Cardiac muscle cell (in vitro differentiated cells and primary cell): ENCODE measurements around the gene PROZ. TPM values are rescaled to one million over a fixed set of nuclear protein-coding genes. Genes with fewer than 3 reads are reported as not detected.
A peak's percentile ranks its signal among the peaks of the same experiment; 100 is the strongest.

ENCODE experiments used
- DNase-seq, 2 donors: peaks; one replicate each; pipeline versions ENCODE4 v3.0.0 to v3.0.0-alpha.2; 2010 to 2017; ENCODE audit warnings: low read depth in 1 of 2, low spot score in 1 of 2
- H3K27ac ChIP-seq: fragments of 200-600 bp; sonication (generic); 2 replicates; pipeline ENCODE4 v1.5.1; 2016
- H3K27me3 ChIP-seq: fragments of 200-600 bp; sonication (generic); 2 replicates; pipeline ENCODE4 v1.6.0; 2016; ENCODE audit warnings: control low read depth
- H3K36me3 ChIP-seq: fragments of 200-600 bp; sonication (generic); 2 replicates; pipeline ENCODE4 v1.5.1; 2016; ENCODE audit warnings: control low read depth
- H3K4me1 ChIP-seq: fragments of 200-600 bp; sonication (generic); 2 replicates; pipeline ENCODE4 v1.8.1; 2017; ENCODE audit warnings: low read depth, mild to moderate bottlenecking, mixed run types
- H3K4me3 ChIP-seq: fragments of 200-600 bp; sonication (generic); 2 replicates; pipeline ENCODE4 v1.5.1; 2016; ENCODE audit warnings: mild to moderate bottlenecking
- H3K9me3 ChIP-seq: fragments of 200-600 bp; sonication (generic); 2 replicates; pipeline ENCODE4 v1.5.1; 2017; ENCODE audit warnings: low read depth, mild to moderate bottlenecking, control low read depth
- polyA plus RNA-seq: library from polyadenylated mRNA; unstranded; fragments of >200 nt; fragmentation: Nextera tagmentation; extraction: Ambion mirVana; gene quantifications from 2 replicates; pipeline ENCODE4 v1.2.1, GENCODE V29; 2016
- total RNA-seq: library from RNA; depleted of rRNA; stranded (reverse); fragments of >200 nt; gene quantifications from 2 replicates; pipeline ENCODE4 v1.2.3, GENCODE V29; 2016
- TF ChIP-seq, protein P1 (sequence below): IDR thresholded peaks from 2 replicates; pipeline ENCODE4 v1.5.1; 2012; ENCODE audit warnings: low read depth, mild to moderate bottlenecking, low read length

The PROZ gene
- total and polyA plus RNA-seq, 2 experiments from 2014 or later: 0.42 TPM; not detected in 1

GRCh38 chr13:113176822-113177221 lies 18.4 kb downstream of the PROZ start:
- Histone ChIP-seq H3K27me3 (no peaks in the 10 kb centered on the region), H3K27ac (no peak overlapping the region), H3K9me3 (no peaks in the 10 kb centered on the region), H3K36me3 (peaks cover 25% of the 10 kb centered on the region), H3K4me1 (peaks cover 21% of the 10 kb centered on the region), H3K4me3 (no peak overlapping the region)
- DNase-seq: no peak
- TF ChIP-seq, protein P1, sequence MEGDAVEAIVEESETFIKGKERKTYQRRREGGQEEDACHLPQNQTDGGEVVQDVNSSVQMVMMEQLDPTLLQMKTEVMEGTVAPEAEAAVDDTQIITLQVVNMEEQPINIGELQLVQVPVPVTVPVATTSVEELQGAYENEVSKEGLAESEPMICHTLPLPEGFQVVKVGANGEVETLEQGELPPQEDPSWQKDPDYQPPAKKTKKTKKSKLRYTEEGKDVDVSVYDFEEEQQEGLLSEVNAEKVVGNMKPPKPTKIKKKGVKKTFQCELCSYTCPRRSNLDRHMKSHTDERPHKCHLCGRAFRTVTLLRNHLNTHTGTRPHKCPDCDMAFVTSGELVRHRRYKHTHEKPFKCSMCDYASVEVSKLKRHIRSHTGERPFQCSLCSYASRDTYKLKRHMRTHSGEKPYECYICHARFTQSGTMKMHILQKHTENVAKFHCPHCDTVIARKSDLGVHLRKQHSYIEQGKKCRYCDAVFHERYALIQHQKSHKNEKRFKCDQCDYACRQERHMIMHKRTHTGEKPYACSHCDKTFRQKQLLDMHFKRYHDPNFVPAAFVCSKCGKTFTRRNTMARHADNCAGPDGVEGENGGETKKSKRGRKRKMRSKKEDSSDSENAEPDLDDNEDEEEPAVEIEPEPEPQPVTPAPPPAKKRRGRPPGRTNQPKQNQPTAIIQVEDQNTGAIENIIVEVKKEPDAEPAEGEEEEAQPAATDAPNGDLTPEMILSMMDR: no peak

DNA sequence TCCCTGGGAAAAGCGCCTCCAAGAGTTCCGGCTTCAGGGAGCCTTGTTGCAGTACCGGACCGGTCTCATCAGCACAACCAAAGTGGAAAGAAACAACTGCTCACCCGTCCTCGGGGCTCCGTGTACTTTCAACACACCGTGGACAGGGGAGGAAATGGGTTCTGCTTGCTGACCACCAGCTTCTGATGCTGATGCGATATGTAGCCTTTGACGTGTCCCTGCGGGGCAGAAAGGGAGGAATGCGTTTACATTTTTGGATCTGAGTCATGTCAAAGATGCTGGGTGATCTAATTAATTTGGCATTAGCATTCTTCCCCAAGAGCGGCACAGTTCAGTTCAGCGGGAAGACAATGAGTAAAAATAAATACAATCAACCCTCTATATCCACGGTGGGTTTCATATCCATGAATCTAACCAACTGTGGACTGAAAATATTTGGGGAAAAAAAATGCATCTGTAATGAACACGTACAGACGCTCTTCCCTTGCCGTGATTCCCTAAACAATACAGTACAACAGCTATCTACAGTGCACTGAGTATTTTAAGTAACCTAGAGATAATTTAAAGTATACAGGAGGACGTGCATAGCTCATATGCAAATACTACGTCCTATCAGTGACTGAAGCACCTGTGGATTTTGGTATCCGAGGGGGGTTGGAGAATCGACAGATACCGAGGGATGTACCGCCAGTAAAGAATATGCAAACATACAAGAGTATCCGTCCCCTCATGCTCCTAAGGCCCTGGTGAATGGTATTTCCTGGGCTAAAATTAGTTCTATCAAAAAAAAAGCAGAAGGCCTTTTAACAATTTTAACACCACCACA lies 19.8 kb downstream of the PROZ start:
- Histone ChIP-seq H3K36me3 (peaks cover 28% of the 10 kb centered on the region), H3K27ac (peak overlapping the region; percentile 15)

GRCh38 chr13:113178896-113179167 lies 20.4 kb downstream of the PROZ start:
- Histone ChIP-seq H3K27ac (peak overlapping the region; percentile 15), H3K4me1 (peaks cover 21% of the 10 kb centered on the region), H3K27me3 (no peaks in the 10 kb centered on the region), H3K9me3 (no peaks in the 10 kb centered on the region), H3K36me3 (peaks cover 33% of the 10 kb centered on the region), H3K4me3 (no peak overlapping the region)
- DNase-seq: no peak
- TF ChIP-seq, protein P1: no peak

More for the DNA sequence above, 19.8 kb downstream of the PROZ start:
- TF ChIP-seq, protein P1: no peak
- Histone ChIP-seq H3K27me3 (no peaks in the 10 kb centered on the region), H3K9me3 (no peaks in the 10 kb centered on the region), H3K4me3 (no peak overlapping the region), H3K4me1 (peaks cover 21% of the 10 kb centered on the region)
- DNase-seq: peak in 1 of 2 donors; percentile 86

- peaks cover 37% of the 10 kb centered on the region for H3K36me3 ChIP-seq
- H3K4me3 ChIP-seq: no peak overlapping the region
- H3K27me3 ChIP-seq: no peaks in the 10 kb centered on the region
- H3K4me1 ChIP-seq: peaks cover 21% of the 10 kb centered on the region
- peak overlapping the region; percentile 15 for H3K27ac ChIP-seq
- H3K9me3 ChIP-seq: no peaks in the 10 kb centered on the region
- TF ChIP-seq, protein P1: no peak
- peak in 1 of 2 donors; percentile 26 for DNase-seq
These were observed 21.2 kb downstream of the PROZ start for GRCh38 chr13:113179374-113180230.

GRCh38 chr13:113182046-113182445 lies 23.6 kb downstream of the PROZ start:
- Histone ChIP-seq H3K4me1 (peaks cover 21% of the 10 kb centered on the region), H3K27me3 (no peaks in the 10 kb centered on the region), H3K4me3 (no peak overlapping the region), H3K36me3 (peaks cover 33% of the 10 kb centered on the region), H3K9me3 (no peaks in the 10 kb centered on the region), H3K27ac (no peak overlapping the region)
- TF ChIP-seq, protein P1: no peak
- peak in 1 of 2 donors; percentile 15 for DNase-seq
